Suprapubic skin (tissue), 3 donors: ENCODE results near the gene ZNF648.

Experiments
- POLR2AphosphoS5 ChIP-seq, 3 donors: sonication (generic); formaldehyde crosslinking; IDR thresholded peaks; one replicate each; pipeline ENCODE4 v1.6.1; 2017; ENCODE audit warnings: antibody characterized with exemption in 3 of 3
- TF ChIP-seq, protein P1 (sequence below), 2 donors: fragments of 200-600 bp in 1 of 2; fragments of 450-650 bp in 1 of 2; sonication (generic) in 1 of 2; IDR thresholded peaks; one replicate each; pipeline ENCODE4 v1.5.1; 2016 to 2019; ENCODE audit warnings: antibody characterized with exemption in 2 of 2, mild to moderate bottlenecking in 1 of 2, moderate library complexity in 1 of 2

DNA sequence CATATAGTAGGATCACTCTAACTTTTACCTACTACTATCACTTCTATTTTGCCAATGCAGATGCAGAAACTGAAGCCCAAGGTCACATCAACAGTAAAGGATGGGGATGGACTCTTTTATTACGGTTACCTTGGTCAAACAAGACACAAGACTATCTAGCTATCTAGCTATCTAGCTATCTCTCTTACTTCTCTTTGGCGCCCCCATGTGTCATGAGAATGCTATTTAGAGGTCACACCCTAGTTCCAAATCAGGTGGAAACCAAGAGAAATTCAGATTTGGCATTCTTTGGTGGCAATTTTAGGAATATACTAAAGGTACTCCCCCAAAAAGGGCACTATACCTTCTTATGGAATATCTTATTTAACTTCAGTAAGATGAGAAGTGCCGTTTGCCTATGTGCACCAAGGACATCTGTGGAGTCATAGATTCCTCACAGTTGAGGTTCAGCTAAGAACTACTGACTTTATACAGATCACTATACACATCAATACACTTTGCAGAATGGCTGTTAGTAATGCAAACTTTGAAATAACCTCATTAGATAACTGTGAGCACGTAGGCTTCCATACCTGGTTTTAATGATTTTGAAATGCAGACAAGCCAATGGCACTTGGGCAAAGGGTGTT is 6.7 kb downstream of the ZNF648 start:
- TF ChIP-seq, protein P1, sequence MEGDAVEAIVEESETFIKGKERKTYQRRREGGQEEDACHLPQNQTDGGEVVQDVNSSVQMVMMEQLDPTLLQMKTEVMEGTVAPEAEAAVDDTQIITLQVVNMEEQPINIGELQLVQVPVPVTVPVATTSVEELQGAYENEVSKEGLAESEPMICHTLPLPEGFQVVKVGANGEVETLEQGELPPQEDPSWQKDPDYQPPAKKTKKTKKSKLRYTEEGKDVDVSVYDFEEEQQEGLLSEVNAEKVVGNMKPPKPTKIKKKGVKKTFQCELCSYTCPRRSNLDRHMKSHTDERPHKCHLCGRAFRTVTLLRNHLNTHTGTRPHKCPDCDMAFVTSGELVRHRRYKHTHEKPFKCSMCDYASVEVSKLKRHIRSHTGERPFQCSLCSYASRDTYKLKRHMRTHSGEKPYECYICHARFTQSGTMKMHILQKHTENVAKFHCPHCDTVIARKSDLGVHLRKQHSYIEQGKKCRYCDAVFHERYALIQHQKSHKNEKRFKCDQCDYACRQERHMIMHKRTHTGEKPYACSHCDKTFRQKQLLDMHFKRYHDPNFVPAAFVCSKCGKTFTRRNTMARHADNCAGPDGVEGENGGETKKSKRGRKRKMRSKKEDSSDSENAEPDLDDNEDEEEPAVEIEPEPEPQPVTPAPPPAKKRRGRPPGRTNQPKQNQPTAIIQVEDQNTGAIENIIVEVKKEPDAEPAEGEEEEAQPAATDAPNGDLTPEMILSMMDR (IDR thresholded peaks at IDR 0.05), result peak in 1 of 2 donors; percentile 44
- TF ChIP-seq POLR2AphosphoS5 (IDR thresholded peaks at IDR 0.05), result no peak
